Right lobe of liver (tissue), 4 donors: ENCODE results near the gene DNAJB8.

Source experiments
- POLR2A ChIP-seq: fragments of 450-650 bp; IDR thresholded peaks from one replicate; pipeline ENCODE4 v1.6.1; 2017; ENCODE audit warnings: antibody characterized with exemption, mild to moderate bottlenecking
- TF ChIP-seq, protein P1 (sequence below), 4 donors: fragments of 200-600 bp in 3 of 4; fragments of 450-650 bp in 1 of 4; IDR thresholded peaks; one replicate each; pipeline versions ENCODE4 v1.5.1 to v1.8.0; 2016 to 2022; ENCODE audit warnings: antibody characterized with exemption in 4 of 4, mild to moderate bottlenecking in 2 of 4
- donor health status: DM: no; HTN: no; CAD: no.
- donor health status: DM: no; HTN: no; CAD: no.
- donor health status: DM: no; HTN: yes; CAD: no.

GRCh38 chr3:128442949-128443348 lies 23.7 kb downstream of the DNAJB8 start:
- TF ChIP-seq, protein P1, sequence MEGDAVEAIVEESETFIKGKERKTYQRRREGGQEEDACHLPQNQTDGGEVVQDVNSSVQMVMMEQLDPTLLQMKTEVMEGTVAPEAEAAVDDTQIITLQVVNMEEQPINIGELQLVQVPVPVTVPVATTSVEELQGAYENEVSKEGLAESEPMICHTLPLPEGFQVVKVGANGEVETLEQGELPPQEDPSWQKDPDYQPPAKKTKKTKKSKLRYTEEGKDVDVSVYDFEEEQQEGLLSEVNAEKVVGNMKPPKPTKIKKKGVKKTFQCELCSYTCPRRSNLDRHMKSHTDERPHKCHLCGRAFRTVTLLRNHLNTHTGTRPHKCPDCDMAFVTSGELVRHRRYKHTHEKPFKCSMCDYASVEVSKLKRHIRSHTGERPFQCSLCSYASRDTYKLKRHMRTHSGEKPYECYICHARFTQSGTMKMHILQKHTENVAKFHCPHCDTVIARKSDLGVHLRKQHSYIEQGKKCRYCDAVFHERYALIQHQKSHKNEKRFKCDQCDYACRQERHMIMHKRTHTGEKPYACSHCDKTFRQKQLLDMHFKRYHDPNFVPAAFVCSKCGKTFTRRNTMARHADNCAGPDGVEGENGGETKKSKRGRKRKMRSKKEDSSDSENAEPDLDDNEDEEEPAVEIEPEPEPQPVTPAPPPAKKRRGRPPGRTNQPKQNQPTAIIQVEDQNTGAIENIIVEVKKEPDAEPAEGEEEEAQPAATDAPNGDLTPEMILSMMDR (IDR thresholded peaks at IDR 0.05): no peak
- no peak for TF ChIP-seq POLR2A
